Ramos (cell line): ENCODE data around the gene MARCHF10.

Experiments used
- in situ Hi-C: fragments of 300-500 bp; cut with MboI; formaldehyde crosslinking; loops from one replicate; pipeline ENCODE4 v1.14.3; 2022; ENCODE audit warnings: low sequenced_read_pairs; ENCODE audit not compliant: unreplicated experiment

The MARCHF10 gene

DNA sequence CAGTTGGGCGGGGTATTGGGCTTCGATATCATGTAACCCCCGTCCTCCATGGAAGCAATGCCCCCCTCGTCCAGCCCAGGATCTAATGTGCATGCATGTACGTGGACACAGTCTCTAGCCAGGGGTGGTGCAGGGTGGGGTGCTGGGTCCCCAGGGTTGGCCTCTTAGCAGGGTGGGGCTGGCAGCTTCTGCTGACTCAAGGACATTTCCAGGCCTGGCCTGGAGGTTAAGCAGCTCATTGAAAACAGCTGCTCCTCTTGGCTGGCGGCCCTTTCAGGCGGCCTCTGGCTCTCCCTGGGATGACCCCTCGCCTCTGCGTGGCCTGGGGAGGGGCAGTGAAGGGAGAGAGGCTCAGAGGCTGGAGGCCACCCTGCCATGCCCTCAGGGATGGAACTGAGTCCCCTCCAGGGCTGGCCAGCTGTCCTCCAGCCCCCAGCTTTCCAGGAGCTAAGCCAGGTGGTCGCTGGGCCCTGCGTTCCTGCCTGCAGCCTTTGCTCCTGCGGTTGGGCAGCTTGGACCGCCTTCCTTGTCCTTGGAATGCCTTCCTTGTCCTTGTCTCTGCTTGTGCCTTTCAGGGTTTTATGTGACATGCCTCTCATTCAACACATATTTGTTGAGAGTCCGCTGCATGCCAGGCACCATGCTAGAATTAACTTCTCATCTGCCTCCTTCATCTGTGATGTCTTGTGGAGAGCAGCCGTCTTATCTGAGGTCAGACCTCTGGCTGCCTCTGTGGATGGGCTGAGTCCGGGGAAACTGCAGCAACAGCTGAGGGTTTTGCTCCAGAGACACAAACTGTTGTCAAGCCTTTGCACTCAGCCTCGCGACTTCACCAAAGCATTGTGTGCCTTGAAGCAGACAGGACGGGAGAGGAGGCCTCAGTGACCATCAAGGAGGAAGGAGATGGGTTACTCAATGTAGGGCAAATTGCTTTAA lies 154.0 kb downstream of the MARCHF10 start:
- in situ Hi-C loops = no loop called here

DNA sequence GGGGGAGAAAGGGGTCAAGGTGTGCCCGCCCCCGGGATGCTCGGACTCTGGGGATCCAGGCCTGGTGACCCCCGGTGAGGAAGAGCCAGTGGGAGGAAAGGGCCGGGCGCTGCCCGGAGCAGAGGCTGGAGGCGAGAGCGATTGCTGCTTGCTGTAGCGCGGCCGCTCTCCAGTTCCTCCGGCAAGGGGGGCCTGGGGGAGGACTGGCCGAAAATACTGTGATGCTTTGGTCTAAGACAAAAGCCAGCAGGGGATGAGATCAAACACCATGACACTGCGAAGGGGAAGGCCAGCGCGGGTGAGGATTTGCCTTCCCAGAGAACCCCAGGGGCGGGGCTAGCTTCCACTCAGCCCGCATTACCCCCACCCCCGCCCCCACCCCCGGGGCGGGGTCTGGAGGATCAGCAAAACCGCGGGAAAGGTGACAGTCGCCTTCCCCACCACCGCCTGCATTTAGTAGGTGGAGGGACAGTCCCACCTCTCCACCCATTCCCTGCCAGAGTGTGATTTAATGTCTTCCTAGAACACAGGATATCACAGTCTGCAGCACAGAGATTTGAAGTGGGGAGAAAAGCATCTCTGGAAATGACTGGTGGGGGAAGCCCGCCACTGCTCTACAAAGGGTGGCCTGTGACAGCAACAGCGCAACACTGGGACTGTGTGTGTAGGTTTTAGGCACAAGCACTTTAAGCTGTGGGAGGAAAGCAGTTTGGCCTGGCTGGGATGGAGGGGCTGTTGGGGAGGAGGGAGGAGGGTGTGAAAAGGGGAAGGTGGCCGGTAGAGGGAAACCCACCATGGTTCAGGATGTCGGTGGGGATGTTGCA lies 154.9 kb downstream of the MARCHF10 start:
- in situ Hi-C loops = no loop called here

DNA sequence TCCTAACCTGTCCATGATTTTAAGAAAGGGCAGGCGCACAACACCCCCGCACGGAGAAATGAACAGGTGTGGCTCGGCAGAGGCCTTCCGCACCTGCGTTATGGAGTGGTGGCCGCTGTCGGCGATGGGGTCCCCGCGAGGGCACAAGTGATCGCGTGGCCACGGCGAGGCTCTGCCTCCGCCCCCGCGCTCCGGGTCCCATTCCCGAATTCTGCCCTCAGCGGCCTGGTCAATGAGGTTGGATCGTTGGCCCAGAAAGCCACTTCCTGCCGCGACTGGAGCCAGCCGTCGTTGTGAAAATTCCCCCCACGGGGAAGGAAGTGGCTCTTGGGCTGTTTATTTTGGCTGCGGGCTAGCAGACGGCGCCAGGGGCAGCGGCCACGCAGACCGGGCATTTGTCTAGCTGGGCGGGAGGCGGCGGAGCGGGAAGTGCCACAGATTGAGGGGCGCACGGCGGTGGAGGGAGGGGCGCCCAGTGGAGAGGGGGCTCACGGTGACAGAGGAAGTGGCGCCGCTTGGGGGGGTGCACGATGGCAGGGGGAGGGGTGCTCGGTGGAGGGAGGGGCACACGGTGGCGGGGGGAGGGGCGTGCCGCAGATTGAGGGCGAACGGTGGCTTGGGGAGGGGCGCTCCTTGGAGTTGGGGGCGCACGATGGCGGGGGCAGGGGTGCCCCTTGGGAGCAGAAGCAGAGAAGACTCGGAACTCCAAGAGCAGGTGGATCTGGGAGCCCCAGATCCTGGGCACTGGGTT lies 155.7 kb downstream of the MARCHF10 start:
- in situ Hi-C loops = no loop called here
